ENCODE data around the gene CDH23.

DNA sequence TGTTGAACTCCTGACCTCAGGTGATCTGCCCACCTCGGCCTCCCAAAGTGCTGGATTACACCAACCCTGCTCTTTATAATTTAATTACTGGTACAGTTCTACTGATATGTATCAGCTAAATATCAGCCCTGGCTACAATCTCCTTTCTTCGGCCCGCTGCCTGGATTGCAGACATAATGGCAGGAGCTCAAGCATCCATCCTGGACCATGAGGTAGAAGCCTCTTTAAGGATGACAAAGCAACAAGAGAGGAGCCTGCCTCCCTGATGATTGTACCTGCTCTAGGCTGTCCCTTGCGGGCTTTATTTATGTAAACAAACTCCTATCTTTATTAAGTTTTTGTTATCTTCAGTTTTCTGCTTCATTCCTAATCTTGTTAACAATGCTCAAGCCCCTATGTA is 459.9 kb downstream of the CDH23 start:
- TF ChIP-seq EP300 (IDR thresholded peaks at IDR 0.05) = no peak
- TF ChIP-seq E2F6 (IDR thresholded peaks at IDR 0.05; ENCODE audit: borderline replicate concordance, low read depth) = no peak
- TF ChIP-seq ZFP36 (IDR thresholded peaks at IDR 0.05; ENCODE audit: borderline replicate concordance, partially characterized antibody) = no peak
- no peak for TF ChIP-seq MAFK (IDR thresholded peaks at IDR 0.05; ENCODE audit: partially characterized antibody)
- TF ChIP-seq CTCF (IDR thresholded peaks at IDR 0.05) = no peak
- no peak for TF ChIP-seq HOXB13 (CRISPR knock-in tag; IDR thresholded peaks at IDR 0.05; ENCODE audit: low read depth)
- TF ChIP-seq USF2 (IDR thresholded peaks at IDR 0.05) = no peak
- no peak for TF ChIP-seq RNF2 (IDR thresholded peaks at IDR 0.05; ENCODE audit: borderline replicate concordance, low read depth)
- no peak for TF ChIP-seq JUNB (IDR thresholded peaks at IDR 0.05)
- no peak for TF ChIP-seq POLR2A (IDR thresholded peaks at IDR 0.05; ENCODE audit: low read length)
- no peak for TF ChIP-seq CHD2 (IDR thresholded peaks at IDR 0.05; ENCODE audit: low read length, partially characterized antibody)
- no peak for TF ChIP-seq MYC (IDR thresholded peaks at IDR 0.05; ENCODE audit: borderline replicate concordance, low read length)

Measured in A549 (cell line).